ENCODE measurements around the gene CCDC88C.

DNA sequence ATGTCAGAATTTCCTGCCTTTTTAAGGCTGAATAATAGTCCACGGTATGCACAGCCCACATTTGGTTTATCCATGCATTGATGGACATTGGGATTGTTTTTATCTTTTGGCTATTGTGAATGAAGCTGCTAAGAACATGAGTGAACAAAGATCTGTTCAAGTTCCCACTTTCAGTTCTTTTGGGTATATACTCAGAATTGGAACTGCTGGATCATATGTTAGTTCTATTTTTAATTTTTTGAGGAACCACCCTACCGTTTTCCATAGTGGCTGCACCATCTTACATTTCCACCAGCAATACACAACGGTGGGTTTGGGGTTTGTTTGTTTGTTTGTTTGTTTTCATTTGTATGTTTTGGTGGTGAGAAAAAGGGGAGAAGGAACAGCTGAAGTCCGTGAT lies 179.5 kb downstream of the CCDC88C start:
- TF ChIP-seq CTCF (IDR thresholded peaks at IDR 0.05; ENCODE audit: low read length) (no peak), EZH2 (IDR thresholded peaks at IDR 0.05; ENCODE audit: borderline replicate concordance, low read length) (no peak)
